SK-N-MC (cell line): ENCODE data around the gene IQCF5.

Experiments
- EZH2 ChIP-seq: fragments of 200-600 bp; sonication (generic); IDR thresholded peaks from one replicate; pipeline ENCODE4 v1.6.1; 2017; ENCODE audit warnings: antibody characterized with exemption
- POLR2AphosphoS5 ChIP-seq: IDR thresholded peaks from 2 replicates; pipeline ENCODE4 v1.6.1; 2012; ENCODE audit warnings: mild to moderate bottlenecking, low read depth, low read length, borderline replicate concordance

DNA sequence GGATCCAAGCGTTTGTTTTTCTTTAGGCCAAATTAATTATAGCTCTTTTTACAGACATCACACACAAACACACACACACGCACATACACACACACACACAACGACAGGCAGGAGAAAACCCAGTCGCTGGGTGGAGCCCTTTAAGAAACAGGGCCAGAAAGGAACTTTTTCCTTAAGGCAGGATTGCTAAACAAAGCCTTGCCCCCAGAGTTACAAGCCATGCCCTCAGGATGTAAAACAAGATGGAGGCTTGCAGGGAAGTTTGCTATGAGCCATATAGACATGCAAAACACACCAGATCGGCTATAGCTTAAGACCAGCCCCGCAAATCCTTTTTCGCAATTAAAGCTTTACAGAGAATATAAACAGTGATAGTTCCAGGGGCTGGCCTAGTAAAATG lies 30.3 kb downstream of the IQCF5 start:
- no peak for TF ChIP-seq POLR2AphosphoS5
- no peak for TF ChIP-seq EZH2
